ENCODE data around the gene PIP5K1B. TPM values are rescaled to one million over a fixed set of nuclear protein-coding genes. Genes with fewer than 3 reads are reported as not detected.

The PIP5K1B gene
- total RNA-seq, 1 donor from 2014 or later, result not detected

DNA sequence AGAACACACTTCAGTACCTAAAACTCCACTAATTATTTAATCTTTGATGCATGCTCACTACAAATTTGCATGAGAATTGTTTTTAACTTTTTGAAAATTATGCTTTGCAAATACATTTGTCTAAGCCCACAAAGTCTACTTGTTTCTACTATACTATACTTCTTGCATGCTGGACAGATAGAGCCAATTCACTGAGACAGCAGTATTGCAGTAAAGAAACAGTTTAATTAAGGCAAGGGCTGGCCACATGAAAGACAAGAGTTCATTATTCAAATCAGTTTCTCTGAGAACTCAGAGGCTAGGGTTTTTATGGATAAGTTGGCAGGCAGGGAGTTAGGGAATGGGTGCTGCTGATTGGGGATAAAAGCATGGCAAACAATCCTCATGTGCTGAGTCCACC, 324.5 kb downstream of the PIP5K1B start:
- TF ChIP-seq, protein P1, sequence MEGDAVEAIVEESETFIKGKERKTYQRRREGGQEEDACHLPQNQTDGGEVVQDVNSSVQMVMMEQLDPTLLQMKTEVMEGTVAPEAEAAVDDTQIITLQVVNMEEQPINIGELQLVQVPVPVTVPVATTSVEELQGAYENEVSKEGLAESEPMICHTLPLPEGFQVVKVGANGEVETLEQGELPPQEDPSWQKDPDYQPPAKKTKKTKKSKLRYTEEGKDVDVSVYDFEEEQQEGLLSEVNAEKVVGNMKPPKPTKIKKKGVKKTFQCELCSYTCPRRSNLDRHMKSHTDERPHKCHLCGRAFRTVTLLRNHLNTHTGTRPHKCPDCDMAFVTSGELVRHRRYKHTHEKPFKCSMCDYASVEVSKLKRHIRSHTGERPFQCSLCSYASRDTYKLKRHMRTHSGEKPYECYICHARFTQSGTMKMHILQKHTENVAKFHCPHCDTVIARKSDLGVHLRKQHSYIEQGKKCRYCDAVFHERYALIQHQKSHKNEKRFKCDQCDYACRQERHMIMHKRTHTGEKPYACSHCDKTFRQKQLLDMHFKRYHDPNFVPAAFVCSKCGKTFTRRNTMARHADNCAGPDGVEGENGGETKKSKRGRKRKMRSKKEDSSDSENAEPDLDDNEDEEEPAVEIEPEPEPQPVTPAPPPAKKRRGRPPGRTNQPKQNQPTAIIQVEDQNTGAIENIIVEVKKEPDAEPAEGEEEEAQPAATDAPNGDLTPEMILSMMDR (conservative IDR thresholded peaks at IDR 0.05; ENCODE audit: low read depth, low read length), result no peak
- no peak overlapping the region for H3K4me3 ChIP-seq (ENCODE audit: low read depth, low read length)
- no peak for DNase-seq (ENCODE audit: low read depth)

DNA sequence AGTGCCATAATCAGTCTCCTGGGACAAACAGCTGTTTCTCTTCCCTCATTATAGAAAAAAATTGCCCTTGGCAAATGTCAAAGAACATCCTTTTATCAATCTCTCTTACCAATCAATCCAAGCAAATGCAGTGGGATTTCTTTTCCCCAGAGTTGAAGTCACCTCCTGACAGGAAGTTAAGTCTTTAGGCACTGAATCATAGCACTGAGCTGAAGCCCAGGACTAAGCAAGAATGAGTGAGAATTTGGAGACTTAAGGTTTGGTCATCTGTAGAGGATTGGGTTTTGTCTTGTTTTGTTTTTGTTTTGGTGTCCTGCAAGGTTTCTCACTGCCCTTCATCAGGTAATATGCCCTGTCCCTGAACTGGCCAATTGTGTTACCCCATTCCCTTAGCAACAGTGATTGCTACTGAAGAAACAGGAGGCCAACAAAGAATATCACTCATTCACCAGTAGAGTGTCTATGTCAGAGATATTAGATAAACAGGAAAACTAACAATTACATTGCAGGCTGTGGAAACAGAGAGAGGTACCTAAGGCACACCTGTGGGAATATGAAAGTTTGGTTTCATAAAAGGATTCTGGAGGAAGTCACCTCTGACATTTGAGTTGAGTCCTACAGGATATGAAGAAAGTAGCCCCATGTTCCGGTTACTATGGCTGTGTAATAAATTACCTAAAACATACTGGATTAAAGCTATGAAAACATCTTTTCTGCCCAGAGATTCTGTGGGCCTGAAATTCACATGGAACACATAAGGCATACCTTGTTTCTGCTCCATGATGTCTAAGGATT, 326.0 kb downstream of the PIP5K1B start:
- no peak for DNase-seq (ENCODE audit: low read depth)
- TF ChIP-seq, protein P1 (conservative IDR thresholded peaks at IDR 0.05; ENCODE audit: low read depth, low read length), result no peak
- no peak overlapping the region for H3K4me3 ChIP-seq (ENCODE audit: low read depth, low read length)

DNA sequence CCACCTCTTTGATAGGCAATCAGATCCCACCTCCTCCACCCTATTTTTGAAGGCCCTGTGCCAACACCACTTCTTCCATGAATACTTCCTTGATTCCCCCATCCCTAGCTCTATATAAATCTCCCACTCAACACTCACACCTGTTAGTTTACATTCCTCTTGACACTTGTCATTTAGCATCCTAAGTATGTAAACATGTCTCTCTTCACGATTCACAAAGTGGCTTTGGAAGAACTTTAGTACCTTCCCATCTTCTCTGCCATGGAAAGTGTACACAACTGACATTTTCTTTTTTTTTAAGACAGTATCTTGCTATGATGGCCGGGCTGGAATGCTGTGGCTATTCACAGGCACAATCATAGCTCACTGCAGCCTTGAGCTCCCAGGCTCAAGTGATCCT, 329.0 kb downstream of the PIP5K1B start:
- TF ChIP-seq, protein P1 (conservative IDR thresholded peaks at IDR 0.05; ENCODE audit: low read depth, low read length), result no peak
- H3K4me3 ChIP-seq (ENCODE audit: low read depth, low read length), result no peak overlapping the region
- no peak for DNase-seq (ENCODE audit: low read depth)

GRCh38 chr9:69035438-69036308, 330.6 kb downstream of the PIP5K1B start, which contains the start of gene FXN:
TSS of gene FXN (plus strand) at chr9:69035752. CDS start at chr9:69035783, 31 bp downstream.
- TF ChIP-seq, protein P1 (conservative IDR thresholded peaks at IDR 0.05; ENCODE audit: low read depth, low read length), result peak; percentile 96
- H3K4me3 ChIP-seq (ENCODE audit: low read depth, low read length), result peak within 1 kb of the TSS; percentile 86
- DNase-seq (ENCODE audit: low read depth), result no peak

GRCh38 chr9:69036309-69036708, 331.3 kb downstream of the PIP5K1B start:
- peak overlapping the region; percentile 86 for H3K4me3 ChIP-seq (ENCODE audit: low read depth, low read length)
- no peak for DNase-seq (ENCODE audit: low read depth)
- TF ChIP-seq, protein P1 (conservative IDR thresholded peaks at IDR 0.05; ENCODE audit: low read depth, low read length), result no peak

GRCh38 chr9:69036799-69037198, 331.8 kb downstream of the PIP5K1B start:
- peak overlapping the region; percentile 86 for H3K4me3 ChIP-seq (ENCODE audit: low read depth, low read length)

More at GRCh38 chr9:69036799-69037198, 331.8 kb downstream of the PIP5K1B start:
- DNase-seq (ENCODE audit: low read depth), result no peak
- TF ChIP-seq, protein P1 (conservative IDR thresholded peaks at IDR 0.05; ENCODE audit: low read depth, low read length), result no peak

All from epithelial cell of proximal tubule (primary cell).